WI38 (cell line): ENCODE data around the gene MLST8.

Source experiments
- H3K4me3 ChIP-seq: 2 replicates; pipeline ENCODE4 v1.5.1; 2011; ENCODE audit warnings: low read depth, mild to moderate bottlenecking, control low read depth, low read length
- TF ChIP-seq, protein P1 (sequence below): IDR thresholded peaks from 2 replicates; pipeline ENCODE4 v1.5.1; 2012; ENCODE audit warnings: low read depth, mild to moderate bottlenecking, control low read depth, low read length

MLST8 gene, protein sequence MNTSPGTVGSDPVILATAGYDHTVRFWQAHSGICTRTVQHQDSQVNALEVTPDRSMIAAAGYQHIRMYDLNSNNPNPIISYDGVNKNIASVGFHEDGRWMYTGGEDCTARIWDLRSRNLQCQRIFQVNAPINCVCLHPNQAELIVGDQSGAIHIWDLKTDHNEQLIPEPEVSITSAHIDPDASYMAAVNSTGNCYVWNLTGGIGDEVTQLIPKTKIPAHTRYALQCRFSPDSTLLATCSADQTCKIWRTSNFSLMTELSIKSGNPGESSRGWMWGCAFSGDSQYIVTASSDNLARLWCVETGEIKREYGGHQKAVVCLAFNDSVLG

DNA sequence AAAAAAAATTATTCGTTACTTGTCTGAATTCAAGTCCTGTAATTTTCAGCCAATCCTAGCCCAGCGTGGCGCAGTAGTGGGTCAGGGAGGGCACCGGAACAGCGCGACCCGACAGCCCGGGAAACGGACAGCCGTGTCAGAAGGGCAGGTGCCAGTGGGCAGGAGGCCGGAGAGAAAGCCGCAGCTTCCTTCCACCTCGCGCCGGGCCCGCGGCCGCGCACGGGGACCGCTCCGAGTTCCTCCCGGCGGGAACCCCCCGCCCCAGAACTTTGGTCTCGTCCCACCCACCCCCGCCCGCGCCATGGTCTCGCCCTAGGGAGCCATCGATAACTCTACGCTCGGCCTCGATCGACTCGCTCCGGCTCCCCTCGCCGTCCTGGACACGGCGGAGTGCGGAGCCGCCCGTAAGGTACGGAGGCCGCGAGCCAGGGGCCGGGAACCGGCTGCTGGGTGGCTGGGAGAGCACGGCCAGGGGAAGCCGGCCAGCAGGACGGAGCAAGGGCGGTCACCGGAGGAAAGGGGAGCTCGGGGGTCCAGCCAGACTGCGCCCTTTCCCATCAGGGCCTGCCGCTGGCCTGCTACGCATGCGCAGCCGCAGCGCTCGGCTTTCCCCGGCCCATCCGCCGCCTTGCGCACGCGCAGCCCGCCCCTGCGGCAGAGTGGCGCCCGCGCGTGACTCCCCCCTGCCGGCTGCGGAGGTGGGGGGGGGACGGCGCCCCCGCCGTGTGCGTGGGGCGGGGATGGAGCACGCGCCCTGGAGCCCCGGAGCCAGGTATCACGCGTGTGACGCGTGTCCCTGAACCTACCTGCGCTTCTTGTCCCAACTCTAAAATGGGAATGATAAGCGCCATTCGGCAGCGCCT, at the start of gene MLST8:
Gene MLST8, plus strand, starts transcription at position 351 of the 863 bp plus-strand sequence. CDS start 632 bp downstream, outside the sequence.
- H3K4me3 ChIP-seq, result peak within 1 kb of the TSS; percentile 64
- TF ChIP-seq, protein P1, sequence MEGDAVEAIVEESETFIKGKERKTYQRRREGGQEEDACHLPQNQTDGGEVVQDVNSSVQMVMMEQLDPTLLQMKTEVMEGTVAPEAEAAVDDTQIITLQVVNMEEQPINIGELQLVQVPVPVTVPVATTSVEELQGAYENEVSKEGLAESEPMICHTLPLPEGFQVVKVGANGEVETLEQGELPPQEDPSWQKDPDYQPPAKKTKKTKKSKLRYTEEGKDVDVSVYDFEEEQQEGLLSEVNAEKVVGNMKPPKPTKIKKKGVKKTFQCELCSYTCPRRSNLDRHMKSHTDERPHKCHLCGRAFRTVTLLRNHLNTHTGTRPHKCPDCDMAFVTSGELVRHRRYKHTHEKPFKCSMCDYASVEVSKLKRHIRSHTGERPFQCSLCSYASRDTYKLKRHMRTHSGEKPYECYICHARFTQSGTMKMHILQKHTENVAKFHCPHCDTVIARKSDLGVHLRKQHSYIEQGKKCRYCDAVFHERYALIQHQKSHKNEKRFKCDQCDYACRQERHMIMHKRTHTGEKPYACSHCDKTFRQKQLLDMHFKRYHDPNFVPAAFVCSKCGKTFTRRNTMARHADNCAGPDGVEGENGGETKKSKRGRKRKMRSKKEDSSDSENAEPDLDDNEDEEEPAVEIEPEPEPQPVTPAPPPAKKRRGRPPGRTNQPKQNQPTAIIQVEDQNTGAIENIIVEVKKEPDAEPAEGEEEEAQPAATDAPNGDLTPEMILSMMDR, result peak; percentile 8; the same call in 1 of the 2 replicates

DNA sequence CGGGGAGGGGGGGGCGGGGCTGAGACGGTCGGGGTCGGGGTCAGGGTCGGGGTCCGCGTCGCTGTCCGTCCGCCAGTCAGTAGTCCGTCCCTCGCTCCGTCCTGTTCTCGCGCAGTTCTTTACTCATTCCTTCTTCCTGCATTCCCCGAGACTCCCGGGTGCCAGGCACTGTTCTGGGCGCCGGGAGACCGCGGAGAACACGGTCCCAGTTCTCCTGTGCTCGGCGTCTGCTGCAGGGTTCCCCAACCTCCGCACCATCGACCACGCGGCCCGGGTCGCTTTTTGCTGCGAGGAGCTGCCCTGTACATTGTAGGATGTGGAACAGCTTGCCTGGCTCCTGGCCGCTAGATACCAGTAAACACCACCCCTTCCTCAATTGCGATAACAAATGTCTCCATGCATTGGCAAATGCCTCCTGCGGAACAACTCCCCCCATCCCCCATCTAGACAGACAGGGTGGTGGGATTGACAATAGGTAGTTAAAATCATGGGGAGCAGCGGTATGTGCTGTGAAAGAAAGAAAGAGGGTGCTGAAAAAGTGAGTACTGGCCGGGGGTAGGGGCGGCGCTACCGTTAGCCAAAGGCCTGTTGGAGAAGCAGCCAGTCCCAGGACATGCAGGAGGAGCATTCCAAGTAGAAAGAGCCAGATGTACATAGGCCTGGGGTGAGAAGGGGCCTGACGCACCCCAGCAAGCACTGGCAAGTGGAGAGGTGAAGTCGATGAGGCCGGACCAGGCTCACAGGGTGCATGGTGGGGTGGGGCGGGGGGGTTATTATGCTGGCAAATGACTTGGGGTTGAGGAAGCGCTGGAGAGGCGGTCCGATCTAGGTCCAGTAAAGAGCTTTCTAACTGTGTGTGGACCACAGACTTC, 49.0 kb upstream of the MLST8 start:
- H3K4me3 ChIP-seq, result peak overlapping the region; percentile 90
- TF ChIP-seq, protein P1, result no peak

DNA sequence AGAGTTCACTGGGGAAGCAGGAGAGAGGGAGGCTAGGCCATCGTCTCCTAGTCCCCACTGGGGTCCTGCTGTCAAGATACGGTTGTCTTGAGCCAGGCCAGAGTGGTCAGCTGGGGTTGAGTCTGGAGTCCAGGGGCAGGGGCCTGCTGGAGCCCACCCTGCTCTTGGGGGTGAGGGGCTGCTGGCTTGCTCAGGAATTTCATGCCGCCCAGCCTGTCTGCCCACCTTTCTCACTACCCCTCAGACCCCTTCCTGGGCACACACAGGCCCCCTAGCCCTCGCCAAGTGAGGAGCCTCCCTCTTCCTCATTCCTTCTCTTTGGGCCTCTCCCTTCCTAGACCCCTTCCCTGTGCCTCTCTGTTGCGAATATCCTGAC, 48.4 kb upstream of the MLST8 start:
- H3K4me3 ChIP-seq, result peak overlapping the region; percentile 90
- TF ChIP-seq, protein P1, result no peak

DNA sequence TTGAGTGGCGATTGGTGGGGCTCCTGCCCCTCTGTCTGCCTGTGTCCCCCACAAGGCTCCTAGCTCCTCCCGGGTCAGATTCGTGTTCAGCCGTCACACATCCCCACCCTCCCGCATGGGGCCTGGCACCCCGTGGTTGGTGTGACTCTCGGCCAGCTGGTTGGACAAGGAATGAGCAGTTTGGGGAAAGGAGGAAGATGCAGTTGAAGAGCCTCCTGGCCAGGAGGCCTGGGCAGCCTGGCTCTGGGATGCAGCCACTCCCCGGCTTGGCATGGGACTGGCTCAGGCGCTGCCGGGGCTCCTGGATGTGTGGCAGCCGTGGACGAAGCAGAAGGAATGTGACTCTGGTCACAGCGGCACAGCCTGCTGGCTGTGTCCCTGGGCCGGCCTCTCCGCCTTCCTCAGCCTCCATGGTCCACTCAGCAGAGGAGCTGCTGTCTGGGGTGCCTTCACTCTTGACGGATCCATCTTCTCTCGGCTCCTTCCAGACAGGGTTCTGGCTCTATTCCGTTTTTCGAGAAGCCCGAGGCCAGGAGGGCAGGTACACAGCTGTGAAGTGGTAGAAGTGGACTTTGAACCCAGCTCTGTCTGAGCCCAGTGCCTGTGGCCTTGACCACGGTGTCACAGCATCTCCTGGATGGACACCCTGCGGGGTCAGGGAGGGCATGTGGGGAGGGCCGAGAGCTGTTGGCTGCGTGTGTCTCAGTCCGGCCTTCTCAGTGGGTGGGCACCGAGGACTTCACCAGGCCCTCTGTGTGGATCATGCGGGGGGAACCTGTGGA, 47.6 kb upstream of the MLST8 start:
- TF ChIP-seq, protein P1, result no peak
- no peak overlapping the region for H3K4me3 ChIP-seq

DNA sequence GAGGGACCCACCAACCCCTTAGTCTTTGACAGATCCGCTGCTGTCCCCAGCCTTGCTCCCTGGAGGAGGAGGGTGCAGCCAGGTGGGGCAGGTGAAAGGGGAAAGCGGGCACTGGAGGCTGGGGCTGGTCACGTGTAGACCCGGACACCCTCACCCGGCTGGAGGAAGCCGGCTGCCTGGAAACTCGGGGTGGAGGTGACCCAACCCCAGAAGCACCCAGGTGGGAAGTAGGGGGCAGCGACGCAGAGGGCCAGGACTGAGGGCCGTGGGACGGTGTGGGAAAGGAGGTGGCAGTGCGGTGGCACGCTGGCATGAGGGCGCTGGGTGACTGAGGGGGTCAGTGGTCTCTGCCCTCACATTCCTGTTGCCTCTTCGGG, 47.0 kb upstream of the MLST8 start:
- no peak overlapping the region for H3K4me3 ChIP-seq
- TF ChIP-seq, protein P1, result no peak

DNA sequence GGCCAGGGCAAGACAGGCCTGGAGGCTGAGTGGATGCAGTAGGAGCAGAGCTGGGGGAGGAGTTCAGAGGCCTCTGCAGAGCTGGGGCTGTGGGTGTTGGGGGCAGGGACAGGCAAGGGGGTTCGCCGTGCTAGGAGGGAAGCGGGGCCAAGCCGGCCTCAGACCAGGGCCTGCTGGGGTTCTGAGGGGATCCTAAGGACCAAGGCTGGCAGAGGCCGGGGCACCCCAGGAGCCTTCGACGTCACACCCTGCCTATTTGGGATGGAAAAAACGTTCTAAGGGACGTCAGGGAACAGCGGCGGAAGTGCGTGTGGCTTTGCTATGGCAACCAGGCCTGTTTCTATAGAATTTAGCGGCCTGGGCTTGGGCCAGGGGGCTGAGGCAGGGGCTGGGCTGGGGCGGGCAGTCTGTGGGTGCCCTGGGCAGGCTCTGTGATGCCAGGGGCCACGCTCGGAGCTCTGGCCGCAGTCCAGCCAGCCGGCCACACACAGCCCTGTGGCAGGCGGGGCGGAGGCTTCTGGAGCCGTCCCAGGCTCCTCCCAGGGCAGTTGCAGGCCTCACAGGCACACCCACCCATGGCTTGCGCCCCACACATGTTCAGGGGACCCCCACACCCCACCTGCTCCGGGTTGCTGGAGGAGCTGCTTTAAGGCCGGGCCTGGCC, 45.9 kb upstream of the MLST8 start:
- TF ChIP-seq, protein P1, result no peak
- no peak overlapping the region for H3K4me3 ChIP-seq
